ENCODE measurements around the gene KIF5A.
"Not testable (repeated sequence)": the region's sequence is repeated elsewhere in the genome, so short reads cannot be mapped to it uniquely, and the experiment has no call there.

Gene KIF5A

GRCh38 chr12:57558864-57559263, 9.0 kb downstream of the KIF5A start:
- no peak overlapping the region for H3K4me3 ChIP-seq (ENCODE audit: control insufficient read depth, low read depth, low read length)
- TF ChIP-seq, protein P1, sequence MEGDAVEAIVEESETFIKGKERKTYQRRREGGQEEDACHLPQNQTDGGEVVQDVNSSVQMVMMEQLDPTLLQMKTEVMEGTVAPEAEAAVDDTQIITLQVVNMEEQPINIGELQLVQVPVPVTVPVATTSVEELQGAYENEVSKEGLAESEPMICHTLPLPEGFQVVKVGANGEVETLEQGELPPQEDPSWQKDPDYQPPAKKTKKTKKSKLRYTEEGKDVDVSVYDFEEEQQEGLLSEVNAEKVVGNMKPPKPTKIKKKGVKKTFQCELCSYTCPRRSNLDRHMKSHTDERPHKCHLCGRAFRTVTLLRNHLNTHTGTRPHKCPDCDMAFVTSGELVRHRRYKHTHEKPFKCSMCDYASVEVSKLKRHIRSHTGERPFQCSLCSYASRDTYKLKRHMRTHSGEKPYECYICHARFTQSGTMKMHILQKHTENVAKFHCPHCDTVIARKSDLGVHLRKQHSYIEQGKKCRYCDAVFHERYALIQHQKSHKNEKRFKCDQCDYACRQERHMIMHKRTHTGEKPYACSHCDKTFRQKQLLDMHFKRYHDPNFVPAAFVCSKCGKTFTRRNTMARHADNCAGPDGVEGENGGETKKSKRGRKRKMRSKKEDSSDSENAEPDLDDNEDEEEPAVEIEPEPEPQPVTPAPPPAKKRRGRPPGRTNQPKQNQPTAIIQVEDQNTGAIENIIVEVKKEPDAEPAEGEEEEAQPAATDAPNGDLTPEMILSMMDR (conservative IDR thresholded peaks at IDR 0.05; ENCODE audit: control insufficient read depth, insufficient read depth, low read depth, low read length) = no peak
- DNase-seq (ENCODE audit: low read depth) = no peak

DNA sequence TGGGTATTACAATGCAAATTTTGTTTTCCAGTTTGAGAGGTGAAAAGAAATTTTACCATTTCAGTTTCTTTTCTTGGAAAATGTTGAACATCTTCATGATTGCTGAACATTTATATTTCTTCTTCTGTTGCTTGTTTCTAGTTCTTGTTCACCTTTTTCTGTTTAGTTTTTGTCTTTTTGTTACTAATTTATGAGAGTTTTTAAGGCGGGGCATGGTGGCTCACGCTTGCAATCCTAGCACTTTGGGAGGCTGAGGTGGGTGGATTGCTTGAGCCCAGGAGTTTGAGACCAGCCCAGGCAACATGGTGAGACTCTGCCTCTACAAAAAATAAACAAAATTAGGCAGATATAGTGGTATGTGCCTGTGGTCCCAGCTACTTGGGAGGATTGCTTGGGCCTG, 10.7 kb downstream of the KIF5A start:
- no peak for DNase-seq (ENCODE audit: low read depth)
- H3K4me3 ChIP-seq (ENCODE audit: control insufficient read depth, low read depth, low read length) = no peak overlapping the region
- TF ChIP-seq, protein P1 (conservative IDR thresholded peaks at IDR 0.05; ENCODE audit: control insufficient read depth, insufficient read depth, low read depth, low read length) = no peak

- peak; percentile 24 for DNase-seq (ENCODE audit: low read depth)
- H3K4me3 ChIP-seq (ENCODE audit: control insufficient read depth, low read depth, low read length) = not testable (repeated sequence)
These were observed 11.3 kb downstream of the KIF5A start for GRCh38 chr12:57561117-57561516.

GRCh38 chr12:57563358-57563757, 13.5 kb downstream of the KIF5A start:
- TF ChIP-seq, protein P1 (conservative IDR thresholded peaks at IDR 0.05; ENCODE audit: control insufficient read depth, insufficient read depth, low read depth, low read length) = no peak
- H3K4me3 ChIP-seq (ENCODE audit: control insufficient read depth, low read depth, low read length) = no peak overlapping the region
- no peak for DNase-seq (ENCODE audit: low read depth)

- no peak overlapping the region for H3K4me3 ChIP-seq (ENCODE audit: control insufficient read depth, low read depth, low read length)
- DNase-seq (ENCODE audit: low read depth) = no peak
- TF ChIP-seq, protein P1 (conservative IDR thresholded peaks at IDR 0.05; ENCODE audit: control insufficient read depth, insufficient read depth, low read depth, low read length) = no peak
These were observed 14.4 kb downstream of the KIF5A start for GRCh38 chr12:57564178-57564740.

DNA sequence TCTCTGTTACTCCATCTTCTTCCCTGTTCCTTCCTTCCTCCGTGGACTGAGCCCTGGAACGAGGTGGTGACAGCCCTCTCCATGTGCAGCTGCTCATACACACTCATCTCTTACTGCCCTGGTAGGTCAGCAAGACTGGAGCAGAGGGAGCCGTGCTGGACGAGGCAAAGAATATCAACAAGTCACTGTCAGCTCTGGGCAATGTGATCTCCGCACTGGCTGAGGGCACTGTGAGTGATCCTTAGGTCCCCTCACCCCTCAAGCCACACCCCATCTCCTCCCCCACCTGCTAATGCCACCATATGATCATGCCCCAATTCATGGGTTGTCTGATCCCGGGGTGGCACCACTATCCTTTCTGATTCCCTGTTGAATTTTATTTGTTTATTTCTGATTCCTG, 19.0 kb downstream of the KIF5A start:
- no peak overlapping the region for H3K4me3 ChIP-seq (ENCODE audit: control insufficient read depth, low read depth, low read length)
- TF ChIP-seq, protein P1 (conservative IDR thresholded peaks at IDR 0.05; ENCODE audit: control insufficient read depth, insufficient read depth, low read depth, low read length) = no peak
- no peak for DNase-seq (ENCODE audit: low read depth)

GRCh38 chr12:57569858-57570257, 20.0 kb downstream of the KIF5A start:
- no peak for DNase-seq (ENCODE audit: low read depth)
- TF ChIP-seq, protein P1 (conservative IDR thresholded peaks at IDR 0.05; ENCODE audit: control insufficient read depth, insufficient read depth, low read depth, low read length) = no peak

DNA sequence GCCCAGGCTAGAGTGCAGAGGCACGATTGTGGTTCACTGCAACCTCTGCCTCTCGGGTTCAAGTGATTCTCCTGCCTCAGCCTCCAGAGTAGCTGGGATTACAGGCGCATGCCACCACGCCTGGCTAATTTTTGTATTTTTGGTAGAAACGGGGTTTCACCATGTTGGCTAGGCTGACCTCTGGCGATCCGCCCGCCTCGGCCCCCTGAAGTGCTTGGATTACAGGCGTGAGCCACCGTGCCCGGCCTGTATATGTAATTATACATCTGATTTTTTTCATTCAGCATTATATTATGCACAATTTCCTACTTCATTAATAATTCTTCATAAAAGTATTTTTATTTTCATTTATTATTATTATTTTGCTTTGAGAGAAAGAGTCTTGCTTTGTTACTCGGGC, 20.6 kb downstream of the KIF5A start:
- not testable (repeated sequence) for H3K4me3 ChIP-seq (ENCODE audit: control insufficient read depth, low read depth, low read length); DNase-seq (ENCODE audit: low read depth)

More at GRCh38 chr12:57569858-57570257, 20.0 kb downstream of the KIF5A start:
- H3K4me3 ChIP-seq (ENCODE audit: control insufficient read depth, low read depth, low read length) = no peak overlapping the region

Data from fibroblast of mammary gland (primary cell).